GM11168 (cell line): ENCODE data around the gene ALPK3.

ENCODE experiments used
- in situ Hi-C: fragments of 300-500 bp; cut with MboI; formaldehyde crosslinking; loops from one replicate; pipeline ENCODE4 v1.12.0; 2022; ENCODE audit warnings: low sequenced_read_pairs; ENCODE audit not compliant: unreplicated experiment

ALPK3 gene

GRCh38 chr15:84911879-84912660, 94.9 kb downstream of the ALPK3 start:
- in situ Hi-C loops, result no loop called here

DNA sequence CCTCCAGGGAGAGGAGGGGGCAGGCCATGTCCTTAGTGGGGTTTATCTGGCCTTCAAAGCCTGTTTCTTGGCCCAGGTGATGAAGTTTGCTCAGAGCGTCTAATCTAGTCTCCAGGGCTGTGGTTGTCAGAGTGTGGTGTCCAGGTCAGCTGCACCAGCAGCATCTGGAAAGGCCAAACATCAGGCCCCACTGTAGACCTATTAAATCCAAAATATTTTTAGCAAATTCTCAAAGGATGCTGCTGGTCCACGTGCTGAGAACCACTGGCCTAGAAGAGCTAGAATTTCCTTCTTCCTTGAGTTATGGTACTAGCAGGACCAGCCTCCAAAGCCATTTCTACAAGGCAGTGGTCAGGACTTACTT, 96.2 kb downstream of the ALPK3 start:
- in situ Hi-C loops, result no loop called here

DNA sequence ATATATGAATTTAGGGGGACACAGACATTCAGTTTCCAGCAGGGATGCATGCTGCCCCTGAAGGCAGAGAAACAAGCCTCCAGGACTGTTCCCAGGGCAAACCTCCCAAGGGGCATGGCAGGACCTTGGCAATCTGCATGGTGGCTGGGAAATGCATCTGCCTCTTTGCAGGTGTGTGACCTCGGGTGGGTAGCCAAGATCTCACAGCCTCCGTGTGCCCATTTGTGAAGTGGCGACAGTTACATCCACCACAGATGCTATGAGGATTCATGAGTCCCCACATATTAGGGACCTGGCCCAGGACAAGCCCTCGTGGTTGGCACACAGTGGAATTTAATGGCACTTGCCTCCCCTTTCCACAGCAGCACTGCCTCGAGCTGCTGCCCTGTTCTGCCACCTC, 97.2 kb downstream of the ALPK3 start:
- in situ Hi-C loops, result no loop called here

GRCh38 chr15:84914909-84915605, 97.9 kb downstream of the ALPK3 start:
- in situ Hi-C loops, result no loop called here

- in situ Hi-C loops, result no loop called here
These were observed 98.4 kb downstream of the ALPK3 start for GRCh38 chr15:84915606-84915958.

DNA sequence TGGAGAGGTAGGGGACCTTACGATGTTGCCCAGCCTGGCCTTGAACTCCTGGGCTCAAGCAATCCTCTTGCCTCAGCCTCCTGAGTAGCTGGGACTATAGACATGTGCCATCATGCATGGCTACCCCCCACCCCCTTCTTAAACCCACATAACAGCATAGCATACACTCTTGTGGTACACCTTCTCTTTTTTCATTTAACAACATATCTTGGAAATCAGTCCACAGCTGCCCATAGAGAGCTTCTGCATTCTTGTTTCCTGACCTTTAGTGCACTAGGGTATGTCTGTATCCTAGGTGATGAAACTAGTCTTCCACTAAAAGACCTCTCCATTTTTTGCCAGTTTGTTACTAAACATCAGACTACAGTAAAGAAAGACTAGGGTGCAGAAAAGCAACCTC, 100.3 kb downstream of the ALPK3 start:
- in situ Hi-C loops, result no loop called here

- in situ Hi-C loops, result no loop called here
These were observed 102.0 kb downstream of the ALPK3 start for GRCh38 chr15:84919106-84919667.

- in situ Hi-C loops, result loop anchor here (10.0 kb wide), 1 partner anchor 326 kb away; no protein-coding TSS in a partner anchor
These were observed 104.0 kb downstream of the ALPK3 start for GRCh38 chr15:84921121-84921520.

DNA sequence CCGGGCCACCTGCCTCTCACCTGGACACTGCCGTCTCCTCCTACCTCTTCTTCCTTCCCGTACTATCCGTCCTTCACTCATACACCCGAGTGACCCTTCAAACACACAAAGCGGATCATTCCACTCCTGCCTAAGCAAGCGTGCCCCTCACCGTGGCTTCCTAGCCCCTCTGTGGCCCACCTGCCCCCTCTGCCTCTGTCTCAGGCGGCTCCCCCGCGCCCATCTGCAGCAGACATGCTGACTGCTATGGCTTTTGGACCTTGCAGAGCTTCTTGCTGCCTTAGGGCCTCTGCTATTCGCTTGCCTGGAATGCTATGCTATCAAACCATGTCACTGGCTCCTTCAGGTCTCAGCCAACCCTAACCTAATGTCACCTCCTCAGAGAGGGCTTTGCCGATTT, 105.4 kb downstream of the ALPK3 start:
- in situ Hi-C loops, result loop anchor here (10.0 kb wide), 1 partner anchor 328 kb away; no protein-coding TSS in a partner anchor
